ENCODE results near the gene MCRIP2. TPM values are rescaled to one million over a fixed set of nuclear protein-coding genes. Genes with fewer than 3 reads are reported as not detected.
A peak's percentile ranks its signal among the peaks of the same experiment; 100 is the strongest.

MCRIP2 gene
- total RNA-seq, 2 experiments from 2014 or later, result 20.3 to 22.8 TPM

- Mint-ChIP-seq H3K4me3 (no peak overlapping the region), H3K27me3 (no peaks in the 10 kb centered on the region), H3K36me3 (ENCODE audit: low read depth) (peaks cover 6% of the 10 kb centered on the region), H3K27ac (no peak overlapping the region), H3K4me1 (peaks cover 12% of the 10 kb centered on the region), H3K9me3 (no peaks in the 10 kb centered on the region)
- POLR2A ChIA-PET, result no interaction called here
- DNase-seq, result no peak
- CTCF ChIA-PET, result no interaction called here
These were observed 9.7 kb upstream of the MCRIP2 start for GRCh38 chr16:631808-632358.

GRCh38 chr16:632486-633335, 8.9 kb upstream of the MCRIP2 start:
- Mint-ChIP-seq H3K27me3 (no peaks in the 10 kb centered on the region), H3K36me3 (ENCODE audit: low read depth) (peaks cover 6% of the 10 kb centered on the region), H3K9me3 (no peaks in the 10 kb centered on the region), H3K27ac (no peak overlapping the region), H3K4me1 (peaks cover 12% of the 10 kb centered on the region), H3K4me3 (no peak overlapping the region)
- CTCF ChIA-PET, result no interaction called here
- DNase-seq, result no peak
- POLR2A ChIA-PET, result no interaction called here

GRCh38 chr16:633336-634050, 8.1 kb upstream of the MCRIP2 start:
- H3K4me1 Mint-ChIP-seq, result peaks cover 12% of the 10 kb centered on the region
- H3K27me3 Mint-ChIP-seq, result no peaks in the 10 kb centered on the region
- H3K27ac Mint-ChIP-seq, result no peak overlapping the region
- ChIA-PET CTCF (no interaction called here), POLR2A (no interaction called here)
- no peaks in the 10 kb centered on the region for H3K9me3 Mint-ChIP-seq
- DNase-seq, result peak; percentile 14
- no peak overlapping the region for H3K4me3 Mint-ChIP-seq
- H3K36me3 Mint-ChIP-seq (ENCODE audit: low read depth), result peaks cover 6% of the 10 kb centered on the region

DNA sequence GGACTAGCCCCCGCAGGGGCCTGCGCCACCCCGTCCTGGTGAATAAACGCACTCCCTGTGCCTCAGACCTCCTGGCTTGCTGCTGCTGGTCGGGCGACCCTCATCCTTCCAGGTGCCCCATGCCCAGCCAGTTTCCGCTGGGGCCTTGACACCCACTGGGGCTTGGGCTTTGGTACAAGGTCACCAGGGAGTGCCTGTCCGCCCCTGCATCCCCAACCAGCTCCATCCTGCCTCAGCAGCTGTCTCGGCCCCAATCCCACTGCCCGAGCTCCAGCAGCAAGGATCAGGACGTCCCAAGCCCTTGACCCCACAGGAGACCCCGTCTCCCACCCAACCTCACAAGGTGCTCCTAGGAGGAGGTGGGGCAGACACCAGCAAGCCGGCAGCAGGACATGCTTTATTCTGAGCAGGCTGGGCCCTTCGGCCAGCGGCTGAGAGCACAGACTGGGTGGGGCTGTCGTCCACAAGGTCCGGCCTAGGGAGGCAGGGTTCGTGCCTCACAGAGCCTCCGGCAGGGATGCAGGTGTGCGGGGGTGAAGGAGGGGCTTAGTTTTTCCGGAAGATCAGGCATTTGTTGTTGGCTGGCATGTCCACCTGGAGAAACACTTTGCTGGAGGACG, 7.5 kb upstream of the MCRIP2 start:
- H3K27ac Mint-ChIP-seq, result no peak overlapping the region
- POLR2A ChIA-PET, result no interaction called here
- CTCF ChIA-PET, result no interaction called here
- peaks cover 6% of the 10 kb centered on the region for H3K36me3 Mint-ChIP-seq (ENCODE audit: low read depth)
- H3K4me3 Mint-ChIP-seq, result peak overlapping the region; percentile 55
- DNase-seq, result no peak
- no peaks in the 10 kb centered on the region for H3K27me3 Mint-ChIP-seq
- H3K9me3 Mint-ChIP-seq, result no peaks in the 10 kb centered on the region
- H3K4me1 Mint-ChIP-seq, result peaks cover 12% of the 10 kb centered on the region

DNA sequence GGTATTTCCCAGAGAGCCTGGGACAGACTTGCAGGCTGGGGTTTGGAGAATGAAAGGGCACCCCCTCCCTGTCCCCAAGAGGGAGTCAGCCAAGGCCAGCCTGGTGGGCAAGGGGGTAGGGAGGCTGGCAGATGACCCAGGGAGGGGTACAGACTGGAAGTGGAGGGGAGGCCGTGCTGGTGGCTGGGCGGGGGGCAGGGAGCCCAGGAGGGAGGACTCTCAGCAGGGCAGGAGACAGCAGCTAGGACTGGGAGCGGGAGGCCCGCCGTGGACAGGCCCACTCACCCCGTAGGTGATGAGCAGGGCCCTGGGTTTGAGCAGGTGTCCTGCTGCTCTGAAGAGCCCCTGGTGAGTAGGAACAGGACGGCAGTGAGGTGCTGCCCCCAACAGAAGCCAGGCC, 6.6 kb upstream of the MCRIP2 start:
- peaks cover 12% of the 10 kb centered on the region for H3K4me1 Mint-ChIP-seq
- no peak for DNase-seq
- H3K9me3 Mint-ChIP-seq, result no peaks in the 10 kb centered on the region
- peaks cover 6% of the 10 kb centered on the region for H3K36me3 Mint-ChIP-seq (ENCODE audit: low read depth)
- ChIA-PET POLR2A (interaction anchor here (1.0 kb wide), 1 partner anchor 44 kb away, joined by 4 read pairs; the partner anchor contains the start of gene RAB40C), CTCF (no interaction called here)
- no peaks in the 10 kb centered on the region for H3K27me3 Mint-ChIP-seq
- H3K27ac Mint-ChIP-seq, result no peak overlapping the region
- peak overlapping the region; percentile 89 for H3K4me3 Mint-ChIP-seq

DNA sequence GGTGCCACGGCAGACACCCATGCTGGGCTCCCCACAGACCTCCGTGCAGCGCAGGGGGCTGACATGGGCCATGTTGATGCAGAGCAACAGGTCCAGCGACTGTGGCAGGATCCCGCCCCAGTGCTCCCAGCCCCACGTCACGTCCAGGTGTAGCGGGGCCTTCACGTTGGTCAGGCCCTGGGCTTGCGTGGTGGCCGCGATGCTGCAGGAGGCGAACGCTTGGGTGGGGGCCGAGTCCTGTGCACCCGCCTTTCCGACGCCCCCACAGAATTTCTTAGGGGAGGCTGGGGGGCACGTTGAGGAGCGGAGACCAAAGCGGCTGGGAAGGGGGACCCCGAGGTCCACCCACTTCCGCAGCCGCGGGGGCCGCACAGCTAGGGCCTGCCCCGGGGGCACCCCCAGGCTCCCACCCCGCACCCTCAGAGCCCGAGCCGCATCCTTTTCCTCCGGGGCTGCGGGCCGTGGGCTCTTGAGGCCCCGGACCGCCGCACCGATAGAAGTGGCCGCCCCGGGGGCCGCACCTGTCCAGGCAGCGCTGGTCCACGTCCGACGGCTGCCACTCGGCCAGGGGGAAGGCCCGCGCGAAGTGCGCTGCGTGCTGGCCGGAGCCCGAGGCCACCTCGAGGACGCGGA, 5.9 kb upstream of the MCRIP2 start:
- Mint-ChIP-seq H3K27me3 (no peaks in the 10 kb centered on the region), H3K9me3 (no peaks in the 10 kb centered on the region), H3K27ac (peak overlapping the region; percentile 31), H3K36me3 (ENCODE audit: low read depth) (peaks cover 6% of the 10 kb centered on the region), H3K4me3 (peak overlapping the region; percentile 89), H3K4me1 (peaks cover 12% of the 10 kb centered on the region)
- ChIA-PET POLR2A (interaction anchor here (0.9 to 2.5 kb wide), 12 partner anchors 13 to 184 kb away, joined by 3 to 18 read pairs (median 4); partner anchors contain the start of genes JMJD8, RAB40C, STUB1 and WDR24), CTCF (interaction anchor here (0.6 to 1.6 kb wide), 2 partner anchors 12 to 14 kb away, joined by 3 to 9 read pairs; partner anchors contain the start of gene WDR90)
- peak; percentile 28 for DNase-seq

GRCh38 chr16:636206-637080, 5.2 kb upstream of the MCRIP2 start, which contains the start of gene METTL26:
Gene METTL26, minus strand, starts transcription at chr16:636305. Its CDS starts 15 bp downstream, at chr16:636290.
- POLR2A ChIA-PET, result interaction anchor here (0.8 to 2.5 kb wide), 15 partner anchors 12 to 183 kb away, joined by 3 to 18 read pairs (median 5); partner anchors contain the start of genes CAPN15, JMJD8, RHOT2 and STUB1
- peak within 1 kb of the TSS; percentile 89 for H3K4me3 Mint-ChIP-seq
- H3K36me3 Mint-ChIP-seq (ENCODE audit: low read depth), result peaks cover 6% of the 10 kb centered on the region
- CTCF ChIA-PET, result interaction anchor here (0.6 to 1.6 kb wide), 3 partner anchors 12 to 109 kb away, joined by 3 to 9 read pairs (median 3); partner anchors contain the start of genes CAPN15 and WDR90
- peaks cover 12% of the 10 kb centered on the region for H3K4me1 Mint-ChIP-seq
- DNase-seq, result peak; percentile 94
- no peaks in the 10 kb centered on the region for H3K27me3 Mint-ChIP-seq
- H3K27ac Mint-ChIP-seq, result peak within 1 kb of the TSS; percentile 98
- no peaks in the 10 kb centered on the region for H3K9me3 Mint-ChIP-seq

GRCh38 chr16:637081-638018, 4.3 kb upstream of the MCRIP2 start:
- CTCF ChIA-PET, result interaction anchor here (0.9 to 1.6 kb wide), 2 partner anchors 11 to 110 kb away, joined by 3 to 9 read pairs; partner anchors contain the start of gene CAPN15
- H3K4me1 Mint-ChIP-seq, result peaks cover 12% of the 10 kb centered on the region
- peak overlapping the region; percentile 89 for H3K4me3 Mint-ChIP-seq
- POLR2A ChIA-PET, result interaction anchor here (0.9 to 2.5 kb wide), 11 partner anchors 11 to 69 kb away, joined by 3 to 18 read pairs (median 6); partner anchors contain the start of genes JMJD8, RHOT2, STUB1 and WDR24
- peak overlapping the region; percentile 98 for H3K27ac Mint-ChIP-seq
- no peaks in the 10 kb centered on the region for H3K9me3 Mint-ChIP-seq
- H3K36me3 Mint-ChIP-seq (ENCODE audit: low read depth), result peaks cover 6% of the 10 kb centered on the region
- no peaks in the 10 kb centered on the region for H3K27me3 Mint-ChIP-seq
- DNase-seq, result peak; percentile 90

- Mint-ChIP-seq H3K4me1 (peaks cover 16% of the 10 kb centered on the region), H3K4me3 (no peak overlapping the region), H3K27me3 (no peaks in the 10 kb centered on the region), H3K36me3 (ENCODE audit: low read depth) (peaks cover 6% of the 10 kb centered on the region), H3K27ac (no peak overlapping the region), H3K9me3 (no peaks in the 10 kb centered on the region)
- ChIA-PET POLR2A (interaction anchor here (1.4 to 2.5 kb wide), 2 partner anchors 10 to 46 kb away, joined by 6 to 7 read pairs; partner anchors contain the start of genes JMJD8 and WDR90), CTCF (interaction anchor here (1.1 kb wide), 1 partner anchor 10 kb away, joined by 3 read pairs; no protein-coding TSS in a partner anchor)
- no peak for DNase-seq
These were observed 3.5 kb upstream of the MCRIP2 start for GRCh38 chr16:638034-638543.

GRCh38 chr16:638836-639235, 2.8 kb upstream of the MCRIP2 start:
- CTCF ChIA-PET, result interaction anchor here (1.1 kb wide), 1 partner anchor 9 kb away, joined by 3 read pairs; no protein-coding TSS in a partner anchor
- H3K9me3 Mint-ChIP-seq, result no peaks in the 10 kb centered on the region

More at GRCh38 chr16:638836-639235, 2.8 kb upstream of the MCRIP2 start:
- Mint-ChIP-seq H3K36me3 (ENCODE audit: low read depth) (peaks cover 6% of the 10 kb centered on the region), H3K27me3 (no peaks in the 10 kb centered on the region), H3K4me3 (no peak overlapping the region), H3K4me1 (peaks cover 16% of the 10 kb centered on the region), H3K27ac (no peak overlapping the region)
- DNase-seq, result no peak
- POLR2A ChIA-PET, result interaction anchor here (1.4 kb wide), 1 partner anchor 10 kb away, joined by 7 read pairs; the partner anchor contains the start of gene WDR90

Measured in activated CD4-positive, alpha-beta memory T cell treated with anti-CD3 and anti-CD28 coated beads, Interleukin-2, amount 10 ng/mL, durations not matched to agents 7 days and 5 days (primary cell).